B cell (primary cell): Measurements from ENCODE around the gene TNRC6B. TPM values are rescaled to one million over a fixed set of nuclear protein-coding genes. Genes with fewer than 3 reads are reported as not detected.

Source experiments
- ATAC-seq: fragments of 200-7000 bp; cut with Tn5 transposase; one replicate; pipeline ENCODE4 v1.10.0; 2021; ENCODE audit warnings: low read depth, mild to moderate bottlenecking, moderate number of reproducible peaks, moderate library complexity
- CTCF ChIA-PET: fragments of 350-600 bp; sonication (Branson Sonifier 250); formaldehyde crosslinking; loops from one replicate; lab custom pipeline; 2021; ENCODE audit warnings: antibody characterized with exemption, inconsistent platforms; lab: Charles Lee
- POLR2A ChIA-PET: fragments of 350-600 bp; sonication (Branson Sonifier 250); formaldehyde crosslinking; loops from one replicate; lab custom pipeline; 2021; ENCODE audit warnings: antibody characterized with exemption; lab: Charles Lee
- DNase-seq: peaks from one replicate; pipeline ENCODE4 v3.0.0; 2013
- H2AFZ ChIP-seq: 2 replicates; pipeline ENCODE4 v1.6.1; 2012; ENCODE audit warnings: mild to moderate bottlenecking, low read depth, low read length; ENCODE audit not compliant: insufficient read depth, poor library complexity, severe bottlenecking
- H3K27ac ChIP-seq, 2 donors: 1 replicate in 1 of 2; 2 replicates in 1 of 2; pipeline ENCODE4 v1.5.1; 2012 to 2013; ENCODE audit warnings: low read length in 2 of 2, mild to moderate bottlenecking in 2 of 2, moderate library complexity in 1 of 2
- H3K27me3 ChIP-seq, 4 experiments: fragments of 200-600 bp in 1 of 4; sonication (generic) in 1 of 4; replicated peaks in 1 of 4; 1 replicate in 2 of 4; 2 replicates in 2 of 4; pipeline versions ENCODE4 v1.6.1 to v1.7.0; 2013 to 2016; ENCODE audit warnings: low read length in 3 of 4, mild to moderate bottlenecking in 2 of 4, mixed read lengths in 1 of 4, moderate library complexity in 1 of 4; ENCODE audit not compliant: insufficient read depth in 4 of 4, control insufficient read depth in 3 of 4; ENCODE audit errors: control extremely low read depth in 1 of 4
- H3K36me3 ChIP-seq, 2 experiments: replicated peaks in 1 of 2; 1 replicate in 1 of 2; 2 replicates in 1 of 2; pipeline versions ENCODE4 v1.6.1 to v1.7.1; 2013; ENCODE audit warnings: low read length in 1 of 2; ENCODE audit not compliant: insufficient read depth in 2 of 2, control insufficient read depth in 1 of 2; ENCODE audit errors: control extremely low read depth in 1 of 2, extremely low read depth in 1 of 2
- H3K4me1 ChIP-seq, 2 donors: fragments of 200-600 bp in 1 of 2; sonication (generic) in 1 of 2; 1 replicate in 1 of 2; 2 replicates in 1 of 2; pipeline versions ENCODE4 v1.5.1 to v1.6.1; 2013 to 2017; ENCODE audit warnings: low read length in 2 of 2; ENCODE audit not compliant: control insufficient read depth in 2 of 2, insufficient read depth in 2 of 2
- H3K4me2 ChIP-seq: replicated peaks from 2 replicates; pipeline ENCODE3; 2012; ENCODE audit warnings: mild to moderate bottlenecking, low read depth, low read length; ENCODE audit not compliant: poor library complexity, severe bottlenecking
- H3K4me3 ChIP-seq, 5 experiments: fragments of 200-600 bp in 1 of 5; sonication (generic) in 1 of 5; 1 replicate in 3 of 5; 2 replicates in 2 of 5; pipeline versions ENCODE4 v1.5.1 to v1.7.0; 2011 to 2016; ENCODE audit warnings: low read length in 4 of 5, mild to moderate bottlenecking in 4 of 5, low read depth in 2 of 5, control low read depth in 1 of 5, moderate library complexity in 1 of 5; ENCODE audit not compliant: insufficient read depth in 1 of 5; ENCODE audit errors: control extremely low read depth in 1 of 5, extremely low read depth in 1 of 5
- H3K79me2 ChIP-seq: fragments of 200-600 bp; sonication (generic); one replicate; pipeline ENCODE4 v1.6.0; 2016; ENCODE audit warnings: low read length; ENCODE audit not compliant: control insufficient read depth, insufficient read depth
- H3K9ac ChIP-seq: fragments of 200-600 bp; sonication (generic); 2 replicates; pipeline ENCODE4 v1.6.1; 2017; ENCODE audit warnings: mild to moderate bottlenecking, low read length, moderate library complexity
- H3K9me3 ChIP-seq, 3 donors: one replicate each; pipeline versions ENCODE4 v1.6.1 to v1.7.1; 2013; ENCODE audit warnings: low read length in 2 of 3; ENCODE audit not compliant: control insufficient read depth in 2 of 3, insufficient read depth in 1 of 3; ENCODE audit errors: control extremely low read depth in 1 of 3
- H4K20me1 ChIP-seq: 2 replicates; pipeline ENCODE4 v1.6.0; 2012; ENCODE audit warnings: mild to moderate bottlenecking, low read length; ENCODE audit not compliant: insufficient read depth, control insufficient read depth, poor library complexity, severe bottlenecking
- H3K27ac Mint-ChIP-seq: one replicate; pipeline ENCODE4 v1.8.0; 2021; ENCODE audit warnings: mixed read lengths
- H3K27me3 Mint-ChIP-seq: one replicate; pipeline ENCODE4 v1.8.0; 2021; ENCODE audit warnings: mixed read lengths
- H3K4me1 Mint-ChIP-seq: one replicate; pipeline ENCODE4 v1.8.0; 2021; ENCODE audit warnings: mixed read lengths
- H3K4me3 Mint-ChIP-seq: one replicate; pipeline ENCODE4 v1.8.0; 2021; ENCODE audit warnings: mixed read lengths
- H3K9me3 Mint-ChIP-seq: one replicate; pipeline ENCODE4 v1.8.0; 2022; ENCODE audit warnings: mixed read lengths; ENCODE audit not compliant: insufficient read depth
- CTCF ChIP-seq: fragments of 200-600 bp; IDR thresholded peaks from one replicate; pipeline ENCODE4 v1.8.0; 2022; ENCODE audit warnings: antibody characterized with exemption, mild to moderate bottlenecking
- EZH2 ChIP-seq: IDR thresholded peaks from 2 replicates; pipeline ENCODE4 v1.6.1; 2012; ENCODE audit warnings: borderline replicate concordance, low read depth, mild to moderate bottlenecking, moderate library complexity, low read length; ENCODE audit not compliant: insufficient read depth, poor library complexity, severe bottlenecking
- WGBS: methylation state at CpG from one replicate; pipeline ENCODE4 v1.1.5; 2013; ENCODE audit warnings: missing lambda C conversion rate; ENCODE audit not compliant: insufficient coverage; 5-methylcytosine and 5-hydroxymethylcytosine counted together
- intact Hi-C: fragments of 100-400 bp; cut with micrococcal nuclease; formaldehyde crosslinking; loops from one replicate; pipeline ENCODE4 v1.10.0; 2022
- polyA plus RNA-seq: library from polyadenylated mRNA; depleted of rRNA; stranded (reverse); fragments of >200 nt; gene quantifications from 2 replicates; pipeline ENCODE4 v1.2.3, GENCODE V29; 2012
- total RNA-seq, 2 donors: library from RNA; stranded (reverse); fragments of 120-200 nt in 1 of 2; gene quantifications; 1 replicate in 1 of 2; 2 replicates in 1 of 2; pipeline versions ENCODE4 v1.2.3 to v1.2.4, GENCODE V29; 2013 to 2022

Gene TNRC6B
- total and polyA plus RNA-seq, 2 donors (not counting 1 experiment from before 2014, with no cell fraction given) = 28.8 to 210 TPM

GRCh38 chr22:40249286-40249685 lies 71.6 kb downstream of the TNRC6B start:
- H3K4me1 ChIP-seq = peaks cover 3 to 4% of the 10 kb centered on the region in 2 donors
- DNase-seq = no peak
- no peak overlapping the region for H3K4me3 Mint-ChIP-seq

GRCh38 chr22:40250608-40251007 lies 72.9 kb downstream of the TNRC6B start:
- Histone ChIP-seq H3K27me3 (no peaks in the 10 kb centered on the region), H3K4me1 (no peaks in the 10 kb centered on the region), H3K79me2 (peaks cover 97% of the 10 kb centered on the region), H3K4me2 (no peak overlapping the region), H2AFZ (no peak overlapping the region), H4K20me1 (peaks cover 79% of the 10 kb centered on the region), H3K27ac (no peak overlapping the region), H3K9ac (no peak overlapping the region), H3K9me3 (no peaks in the 10 kb centered on the region), H3K4me3 (no peak overlapping the region), H3K36me3 (peaks cover 4 to 65% of the 10 kb centered on the region in 2 experiments)
- WGBS = 80% methylated on average over 1 of the region's 3 CpGs
- DNase-seq = no peak
- POLR2A ChIA-PET = no interaction called here
- TF ChIP-seq CTCF (no peak), EZH2 (no peak)
- ATAC-seq = no peak
- Mint-ChIP-seq H3K27me3 (no peaks in the 10 kb centered on the region), H3K27ac (no peak overlapping the region), H3K4me3 (no peak overlapping the region), H3K9me3 (no peaks in the 10 kb centered on the region), H3K4me1 (peaks cover 16% of the 10 kb centered on the region)
- CTCF ChIA-PET = no interaction called here
- intact Hi-C loops = no loop called here

More at GRCh38 chr22:40249286-40249685, 71.6 kb downstream of the TNRC6B start:
- peak overlapping the region in 1 of 2 donors; percentile 26 for H3K27ac ChIP-seq
- ChIA-PET CTCF (no interaction called here), POLR2A (no interaction called here)
- H3K9me3 ChIP-seq = no peaks in the 10 kb centered on the region
- Mint-ChIP-seq H3K27ac (no peak overlapping the region), H3K4me1 (peaks cover 21% of the 10 kb centered on the region), H3K27me3 (no peaks in the 10 kb centered on the region), H3K9me3 (no peaks in the 10 kb centered on the region)
- peaks cover 96% of the 10 kb centered on the region for H3K79me2 ChIP-seq
- H3K4me2 ChIP-seq = no peak overlapping the region
- TF ChIP-seq EZH2 (no peak), CTCF (no peak)
- no peaks in the 10 kb centered on the region for H3K27me3 ChIP-seq
- H4K20me1 ChIP-seq = peaks cover 77% of the 10 kb centered on the region
- no peak overlapping the region for H2AFZ ChIP-seq
- no peak for ATAC-seq
- intact Hi-C loops = no loop called here
- no peak overlapping the region for H3K4me3 ChIP-seq
- no CpG with 5 or more reads among the region's 3 CpGs for WGBS
- H3K36me3 ChIP-seq = peaks cover 4 to 52% of the 10 kb centered on the region in 2 experiments
- no peak overlapping the region for H3K9ac ChIP-seq
